ENCODE data around the gene PRKCQ.

DNA sequence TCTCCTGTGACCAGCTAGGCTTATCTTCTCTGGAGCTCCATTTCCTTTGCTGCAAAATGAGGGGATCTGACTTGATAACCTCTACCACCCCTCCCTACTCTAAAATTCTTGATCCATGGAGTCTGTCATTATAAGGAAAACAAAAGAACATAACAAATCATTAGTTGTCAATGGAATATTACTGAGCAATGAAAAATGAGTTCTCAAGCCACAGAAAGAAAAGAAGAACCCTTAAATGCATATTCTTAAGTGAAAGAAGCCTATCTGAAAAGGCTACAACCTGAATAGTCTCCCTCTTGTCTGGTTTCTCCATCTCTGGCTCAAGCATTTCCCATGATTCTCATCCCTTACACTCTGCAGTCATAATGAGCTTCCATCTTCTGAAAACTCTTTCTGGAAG is 110.4 kb downstream of the PRKCQ start:
- TF ChIP-seq, protein P1, sequence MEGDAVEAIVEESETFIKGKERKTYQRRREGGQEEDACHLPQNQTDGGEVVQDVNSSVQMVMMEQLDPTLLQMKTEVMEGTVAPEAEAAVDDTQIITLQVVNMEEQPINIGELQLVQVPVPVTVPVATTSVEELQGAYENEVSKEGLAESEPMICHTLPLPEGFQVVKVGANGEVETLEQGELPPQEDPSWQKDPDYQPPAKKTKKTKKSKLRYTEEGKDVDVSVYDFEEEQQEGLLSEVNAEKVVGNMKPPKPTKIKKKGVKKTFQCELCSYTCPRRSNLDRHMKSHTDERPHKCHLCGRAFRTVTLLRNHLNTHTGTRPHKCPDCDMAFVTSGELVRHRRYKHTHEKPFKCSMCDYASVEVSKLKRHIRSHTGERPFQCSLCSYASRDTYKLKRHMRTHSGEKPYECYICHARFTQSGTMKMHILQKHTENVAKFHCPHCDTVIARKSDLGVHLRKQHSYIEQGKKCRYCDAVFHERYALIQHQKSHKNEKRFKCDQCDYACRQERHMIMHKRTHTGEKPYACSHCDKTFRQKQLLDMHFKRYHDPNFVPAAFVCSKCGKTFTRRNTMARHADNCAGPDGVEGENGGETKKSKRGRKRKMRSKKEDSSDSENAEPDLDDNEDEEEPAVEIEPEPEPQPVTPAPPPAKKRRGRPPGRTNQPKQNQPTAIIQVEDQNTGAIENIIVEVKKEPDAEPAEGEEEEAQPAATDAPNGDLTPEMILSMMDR (IDR thresholded peaks at IDR 0.05): no peak
- TF ChIP-seq POLR2A (IDR thresholded peaks at IDR 0.05): no peak

All from body of pancreas (tissue), 4 donors.